ENCODE measurements around the gene SERPINB10. TPM values are rescaled to one million over a fixed set of nuclear protein-coding genes. Genes with fewer than 3 reads are reported as not detected.
"Not testable (repeated sequence)": the region's sequence is repeated elsewhere in the genome, so short reads cannot be mapped to it uniquely, and the experiment has no call there.

The SERPINB10 gene
- polyA plus RNA-seq, 2 donors: 0.06 to 0.46 TPM

DNA sequence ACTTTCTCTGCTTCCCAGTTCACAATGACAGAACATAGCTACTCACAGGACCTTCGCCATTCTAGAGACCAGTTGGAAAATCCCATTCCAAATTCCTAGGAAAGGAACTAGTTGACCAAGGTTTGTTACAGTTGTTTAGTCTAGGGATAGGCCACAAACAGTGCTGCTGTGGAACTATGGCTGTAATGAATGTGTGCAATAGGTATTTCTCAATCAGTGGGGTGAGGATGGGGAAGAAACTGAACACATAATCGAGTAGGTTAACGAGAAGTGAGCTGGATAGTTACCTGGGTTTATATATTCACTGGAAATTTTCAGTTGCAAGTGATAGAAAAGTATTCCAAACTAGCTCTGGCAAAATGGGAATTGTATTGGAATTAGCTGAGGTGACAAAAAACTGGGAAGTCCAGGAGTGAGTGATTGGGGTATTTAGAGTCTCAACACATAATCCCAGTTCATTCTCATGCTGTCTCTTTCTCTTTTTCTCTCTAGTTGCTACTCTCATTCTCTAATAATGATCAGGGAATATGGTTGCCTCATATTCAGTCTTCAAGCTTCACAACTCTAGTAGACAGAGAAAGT, 23.1 kb downstream of the SERPINB10 start:
- WGBS, 2 donors: 86 to 91% methylated on average over 3 of the region's 3 CpGs
- Histone ChIP-seq H3K27ac (ENCODE audit: low read depth in 2 of 2, low read length in 1 of 2) (no peak overlapping the region), H3K36me3 (ENCODE audit: control insufficient read depth in 2 of 2, insufficient read depth in 2 of 2, low read length in 1 of 2) (no peaks in the 10 kb centered on the region), H3K4me3 (ENCODE audit: low read depth in 1 of 2, low read length in 2 of 2) (no peak overlapping the region), H3K27me3 (ENCODE audit: control insufficient read depth in 1 of 2, insufficient read depth in 2 of 2, low read length in 2 of 2) (no peaks in the 10 kb centered on the region), H3K9me3 (ENCODE audit: control insufficient read depth in 2 of 2, insufficient read depth in 1 of 2, low read depth in 1 of 2, low read length in 1 of 2) (no peaks in the 10 kb centered on the region), H3K4me1 (ENCODE audit: control insufficient read depth in 2 of 2, insufficient read depth in 2 of 2, low read length in 1 of 2) (no peaks in the 10 kb centered on the region)

DNA sequence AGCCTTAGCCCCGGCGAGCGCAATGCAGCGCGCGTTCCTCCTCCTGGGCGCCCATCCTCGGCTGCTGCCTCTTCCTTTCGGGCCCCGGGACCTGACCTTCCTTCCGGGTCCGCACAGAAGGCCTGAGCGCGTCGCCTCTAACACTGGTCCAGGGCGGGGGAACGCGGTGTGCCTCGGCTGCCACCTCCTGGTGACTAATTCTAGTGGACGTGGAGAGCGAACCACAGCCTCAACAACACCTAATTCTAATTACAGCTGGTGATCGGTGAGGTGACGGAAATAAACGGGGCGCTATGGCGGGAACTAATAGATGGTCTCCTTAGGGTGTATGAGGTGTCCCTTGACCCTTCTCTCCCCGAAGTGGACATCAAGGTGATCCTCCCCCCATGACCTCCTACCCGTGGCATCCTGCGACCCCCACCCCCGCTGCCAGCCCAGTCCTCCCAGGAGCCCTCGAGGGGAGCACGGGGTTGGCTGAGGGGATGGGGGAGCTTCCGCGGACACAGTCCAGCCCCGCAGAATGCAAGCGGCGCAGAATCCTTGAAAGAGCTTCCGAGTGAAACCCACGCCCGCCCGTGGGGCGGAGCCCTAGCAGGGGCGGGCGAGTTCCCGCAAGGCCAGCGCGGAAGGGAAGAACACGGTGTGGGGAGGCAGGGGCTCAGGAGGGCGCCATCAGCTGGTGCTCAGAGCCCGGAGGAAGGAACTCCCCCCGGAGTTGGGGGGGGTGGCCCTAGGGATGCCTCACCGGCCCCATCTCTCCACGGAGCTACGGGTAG, 28.6 kb downstream of the SERPINB10 start:
- Histone ChIP-seq H3K9me3 (ENCODE audit: control insufficient read depth in 2 of 2, insufficient read depth in 1 of 2, low read depth in 1 of 2, low read length in 1 of 2) (no peaks in the 10 kb centered on the region), H3K27ac (ENCODE audit: low read depth in 2 of 2, low read length in 1 of 2) (peak overlapping the region in 1 of 2 donors; percentile 15), H3K27me3 (ENCODE audit: control insufficient read depth in 1 of 2, insufficient read depth in 2 of 2, low read length in 2 of 2) (no peaks in the 10 kb centered on the region), H3K36me3 (ENCODE audit: control insufficient read depth in 2 of 2, insufficient read depth in 2 of 2, low read length in 1 of 2) (no peaks in the 10 kb centered on the region), H3K4me3 (ENCODE audit: low read depth in 1 of 2, low read length in 2 of 2) (peak overlapping the region; percentile 51 to 65), H3K4me1 (ENCODE audit: control insufficient read depth in 2 of 2, insufficient read depth in 2 of 2, low read length in 1 of 2) (peaks cover 0 to 2% of the 10 kb centered on the region in 2 donors)
- WGBS, 2 donors: 1 to 2% methylated on average over 48 to 54 of the region's 54 CpGs

DNA sequence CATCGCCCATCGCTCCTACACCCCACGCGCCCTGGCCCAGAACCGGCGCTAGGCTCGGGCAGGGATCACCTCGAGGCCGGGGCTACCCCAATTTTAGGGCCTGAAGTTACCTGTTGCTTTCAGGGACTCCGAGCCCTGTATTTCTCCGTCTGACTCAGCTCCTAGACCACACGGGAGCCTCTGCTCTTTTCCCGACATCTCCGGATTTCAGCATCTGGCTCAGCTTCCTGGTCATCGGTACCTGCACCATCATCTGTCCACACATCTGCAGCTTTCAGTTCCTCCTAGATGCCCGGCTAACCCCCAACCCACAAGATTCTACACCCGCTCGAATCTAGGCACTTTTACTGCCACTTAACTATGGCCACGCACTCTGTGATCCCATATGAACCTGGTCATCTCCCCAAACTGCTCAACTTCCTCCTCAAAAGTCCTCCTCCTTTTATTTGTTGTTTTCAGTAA, 29.2 kb downstream of the SERPINB10 start:
- H3K9me3 ChIP-seq (ENCODE audit: control insufficient read depth in 2 of 2, insufficient read depth in 1 of 2, low read depth in 1 of 2, low read length in 1 of 2): no peaks in the 10 kb centered on the region
- no peaks in the 10 kb centered on the region for H3K36me3 ChIP-seq (ENCODE audit: control insufficient read depth in 2 of 2, insufficient read depth in 2 of 2, low read length in 1 of 2)
- H3K27ac ChIP-seq (ENCODE audit: low read depth in 2 of 2, low read length in 1 of 2): no peak overlapping the region
- H3K27me3 ChIP-seq (ENCODE audit: control insufficient read depth in 1 of 2, insufficient read depth in 2 of 2, low read length in 2 of 2): no peaks in the 10 kb centered on the region
- H3K4me1 ChIP-seq (ENCODE audit: control insufficient read depth in 2 of 2, insufficient read depth in 2 of 2, low read length in 1 of 2): peaks cover 0 to 2% of the 10 kb centered on the region in 2 donors
- 34 to 52% methylated on average over 19 of the region's 19 CpGs for WGBS, 2 donors
- H3K4me3 ChIP-seq (ENCODE audit: low read depth in 1 of 2, low read length in 2 of 2): peak overlapping the region; percentile 51 to 65

DNA sequence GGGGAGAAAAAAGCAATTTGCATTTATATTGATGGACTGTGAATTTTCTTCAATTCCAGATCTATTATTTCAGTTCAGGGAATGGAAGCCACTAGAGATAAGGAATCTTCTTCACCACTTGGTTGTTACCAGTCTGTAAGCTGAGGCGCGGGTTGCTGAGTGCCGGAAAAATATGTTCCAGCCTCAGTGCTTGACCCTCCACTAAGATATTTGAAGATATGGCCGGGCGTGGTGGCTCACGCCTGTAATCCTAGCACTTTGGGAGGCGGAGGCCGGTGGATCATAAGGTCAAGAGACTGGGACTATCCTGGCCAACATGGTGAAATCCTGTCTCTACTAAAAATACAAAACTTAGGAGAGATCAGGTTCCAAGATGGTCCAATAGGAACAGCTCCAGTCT, 32.2 kb downstream of the SERPINB10 start:
- Histone ChIP-seq H3K4me1 (ENCODE audit: control insufficient read depth in 2 of 2, insufficient read depth in 2 of 2, low read length in 1 of 2) (peaks cover 0 to 2% of the 10 kb centered on the region in 2 donors), H3K27ac (ENCODE audit: low read depth in 2 of 2, low read length in 1 of 2) (no peak overlapping the region), H3K27me3 (ENCODE audit: control insufficient read depth in 1 of 2, insufficient read depth in 2 of 2, low read length in 2 of 2) (no peaks in the 10 kb centered on the region), H3K9me3 (ENCODE audit: control insufficient read depth in 2 of 2, insufficient read depth in 1 of 2, low read depth in 1 of 2, low read length in 1 of 2) (no peaks in the 10 kb centered on the region), H3K36me3 (ENCODE audit: control insufficient read depth in 2 of 2, insufficient read depth in 2 of 2, low read length in 1 of 2) (no peaks in the 10 kb centered on the region), H3K4me3 (ENCODE audit: low read depth in 1 of 2, low read length in 2 of 2) (no peak overlapping the region)
- WGBS, 2 donors: 95 to 97% methylated on average over 8 of the region's 8 CpGs

DNA sequence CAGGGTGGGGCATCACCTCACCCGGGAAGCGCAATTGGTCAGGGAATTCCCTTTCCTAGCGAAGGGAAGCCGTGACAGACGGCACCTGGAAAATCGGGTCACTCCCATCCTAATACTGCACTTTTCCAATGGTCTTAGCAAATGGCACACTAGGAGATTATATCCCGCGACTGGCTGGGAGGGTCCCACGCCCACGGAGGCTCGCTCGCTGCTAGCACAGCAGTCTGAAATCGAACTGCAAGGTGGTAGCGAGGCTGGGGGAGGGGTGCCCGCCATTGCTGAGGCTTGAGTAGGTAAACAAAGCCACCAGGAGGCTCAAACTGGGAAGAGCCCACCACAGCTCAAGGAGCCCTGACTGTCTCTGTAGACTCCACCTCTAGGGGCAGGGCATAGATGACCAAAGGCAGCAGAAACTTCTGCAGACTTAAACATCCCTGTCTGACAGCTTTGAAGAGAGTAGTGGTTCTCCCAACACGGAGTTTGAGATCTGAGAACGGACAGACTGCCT, 32.8 kb downstream of the SERPINB10 start:
- 82 to 84% methylated on average over 17 of the region's 17 CpGs for WGBS, 2 donors
- not testable (repeated sequence) for H3K27ac ChIP-seq (ENCODE audit: low read depth in 2 of 2, low read length in 1 of 2); H3K36me3 ChIP-seq (ENCODE audit: control insufficient read depth in 2 of 2, insufficient read depth in 2 of 2, low read length in 1 of 2); H3K9me3 ChIP-seq (ENCODE audit: control insufficient read depth in 2 of 2, insufficient read depth in 1 of 2, low read depth in 1 of 2, low read length in 1 of 2); H3K4me1 ChIP-seq (ENCODE audit: control insufficient read depth in 2 of 2, insufficient read depth in 2 of 2, low read length in 1 of 2); H3K4me3 ChIP-seq (ENCODE audit: low read depth in 1 of 2, low read length in 2 of 2); H3K27me3 ChIP-seq (ENCODE audit: control insufficient read depth in 1 of 2, insufficient read depth in 2 of 2, low read length in 2 of 2)

DNA sequence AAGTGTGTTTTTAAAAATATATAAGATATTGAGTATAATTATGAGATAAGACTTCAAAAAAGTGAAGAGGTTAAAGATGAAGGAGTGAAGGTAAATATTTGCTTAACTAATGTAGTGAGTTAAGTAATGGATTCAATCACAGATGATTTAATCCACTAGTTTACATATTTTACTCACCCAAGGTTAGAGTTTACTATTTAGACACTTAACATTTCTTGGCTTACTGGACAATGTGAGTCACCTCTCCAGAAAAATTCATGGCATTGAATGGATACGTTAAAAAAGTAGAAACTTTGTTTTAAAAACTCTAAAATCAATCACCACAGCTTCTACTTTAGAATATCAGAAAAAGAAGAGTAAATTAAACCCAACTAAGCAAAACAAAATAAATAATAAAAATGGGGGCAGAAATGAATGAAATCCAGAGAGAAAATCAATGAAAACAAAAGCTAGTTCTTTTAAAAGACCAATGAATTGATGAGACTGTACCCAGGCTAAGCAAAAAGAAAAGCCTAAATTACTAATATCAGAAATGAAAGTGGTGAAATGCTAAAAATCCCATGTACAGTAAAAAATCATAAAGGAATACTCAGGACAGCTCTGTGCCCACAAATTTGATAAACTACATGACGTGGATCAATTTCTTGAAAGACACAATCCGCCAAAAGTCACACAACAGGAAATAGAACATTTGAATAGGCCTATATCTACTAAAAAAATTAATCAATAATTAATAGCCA, 39.5 kb downstream of the SERPINB10 start:
- no peaks in the 10 kb centered on the region for H3K27me3 ChIP-seq (ENCODE audit: control insufficient read depth in 1 of 2, insufficient read depth in 2 of 2, low read length in 2 of 2)
- H3K27ac ChIP-seq (ENCODE audit: low read depth in 2 of 2, low read length in 1 of 2): no peak overlapping the region
- H3K36me3 ChIP-seq (ENCODE audit: control insufficient read depth in 2 of 2, insufficient read depth in 2 of 2, low read length in 1 of 2): no peaks in the 10 kb centered on the region
- WGBS, 2 donors: 82 to 83% methylated on average over 3 of the region's 3 CpGs
- H3K9me3 ChIP-seq (ENCODE audit: control insufficient read depth in 2 of 2, insufficient read depth in 1 of 2, low read depth in 1 of 2, low read length in 1 of 2): no peaks in the 10 kb centered on the region
- H3K4me3 ChIP-seq (ENCODE audit: low read depth in 1 of 2, low read length in 2 of 2): no peak overlapping the region
- peaks cover 4% of the 10 kb centered on the region in 2 donors for H3K4me1 ChIP-seq (ENCODE audit: control insufficient read depth in 2 of 2, insufficient read depth in 2 of 2, low read length in 1 of 2)

DNA sequence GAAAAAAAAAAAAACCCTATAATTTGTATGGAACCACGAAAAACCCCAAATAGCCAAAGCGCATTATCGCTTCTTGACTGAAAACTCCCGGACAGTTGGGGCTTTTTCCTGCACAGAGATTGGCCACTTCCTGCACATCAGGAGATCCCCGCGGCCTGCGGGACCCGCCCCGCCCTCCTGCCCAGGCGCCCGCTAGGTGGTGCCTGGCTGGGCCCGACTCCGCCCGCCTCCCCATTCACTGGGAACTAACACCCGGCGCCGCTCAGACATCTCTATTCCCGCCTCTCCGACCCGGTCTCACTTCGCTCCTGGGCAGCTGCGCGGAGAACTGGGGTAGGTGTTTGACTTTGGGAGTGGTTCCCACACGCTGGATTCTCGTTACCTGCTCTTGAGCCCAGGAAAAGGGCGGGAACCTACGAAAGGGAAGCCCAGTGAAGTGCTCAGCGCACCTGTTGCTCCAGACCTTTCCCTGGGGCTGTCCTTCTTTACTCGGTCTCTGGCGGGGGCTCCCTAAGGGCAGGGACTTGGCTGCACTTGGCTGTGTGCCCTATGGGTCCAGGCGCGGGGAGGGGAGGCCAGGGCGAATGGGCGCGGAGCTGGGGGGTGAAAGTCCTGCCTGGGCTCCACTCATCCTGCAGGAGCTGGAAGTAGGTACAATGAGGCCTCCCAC, 41.4 kb downstream of the SERPINB10 start, which contains the start of gene HMSD:
TSS of gene HMSD (plus strand) at position 234 of the 670 bp plus-strand sequence. CDS start 4,155 bp downstream, outside the sequence.
- 10 to 16% methylated on average over 34 to 35 of the region's 35 CpGs for WGBS, 2 donors
- Histone ChIP-seq H3K4me3 (ENCODE audit: low read depth in 1 of 2, low read length in 2 of 2) (peak within 1 kb of the TSS; percentile 33 to 41), H3K4me1 (ENCODE audit: control insufficient read depth in 2 of 2, insufficient read depth in 2 of 2, low read length in 1 of 2) (peaks cover 4% of the 10 kb centered on the region in 2 donors), H3K27ac (ENCODE audit: low read depth in 2 of 2, low read length in 1 of 2) (peak within 1 kb of the TSS; percentile 33 to 36), H3K36me3 (ENCODE audit: control insufficient read depth in 2 of 2, insufficient read depth in 2 of 2, low read length in 1 of 2) (no peaks in the 10 kb centered on the region), H3K9me3 (ENCODE audit: control insufficient read depth in 2 of 2, insufficient read depth in 1 of 2, low read depth in 1 of 2, low read length in 1 of 2) (no peaks in the 10 kb centered on the region), H3K27me3 (ENCODE audit: control insufficient read depth in 1 of 2, insufficient read depth in 2 of 2, low read length in 2 of 2) (no peaks in the 10 kb centered on the region)

DNA sequence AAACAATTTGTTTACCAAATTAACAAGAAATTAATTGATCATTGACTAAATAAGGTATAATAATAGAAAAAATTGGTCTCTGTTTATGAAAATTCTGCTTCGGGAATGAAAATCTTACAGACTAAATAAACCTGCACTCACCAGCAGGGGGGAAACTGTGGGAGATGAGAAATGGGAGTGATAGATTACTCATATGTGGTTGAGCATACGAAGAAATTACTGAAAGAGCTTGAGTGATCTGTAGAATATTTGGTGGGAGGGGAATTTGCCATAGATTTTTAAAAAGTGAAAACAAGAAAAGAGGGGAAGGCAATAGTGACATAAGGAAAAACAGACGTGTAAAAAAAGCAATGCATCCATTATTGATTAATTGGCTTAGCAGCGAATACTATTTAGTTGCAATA, 43.5 kb downstream of the SERPINB10 start:
- no peaks in the 10 kb centered on the region for H3K27me3 ChIP-seq (ENCODE audit: control insufficient read depth in 1 of 2, insufficient read depth in 2 of 2, low read length in 2 of 2)
- peaks cover 4% of the 10 kb centered on the region in 2 donors for H3K4me1 ChIP-seq (ENCODE audit: control insufficient read depth in 2 of 2, insufficient read depth in 2 of 2, low read length in 1 of 2)
- no peak overlapping the region for H3K4me3 ChIP-seq (ENCODE audit: low read depth in 1 of 2, low read length in 2 of 2)
- 70 to 71% methylated on average over 4 of the region's 4 CpGs for WGBS, 2 donors
- no peaks in the 10 kb centered on the region for H3K36me3 ChIP-seq (ENCODE audit: control insufficient read depth in 2 of 2, insufficient read depth in 2 of 2, low read length in 1 of 2)
- no peaks in the 10 kb centered on the region for H3K9me3 ChIP-seq (ENCODE audit: control insufficient read depth in 2 of 2, insufficient read depth in 1 of 2, low read depth in 1 of 2, low read length in 1 of 2)
- no peak overlapping the region for H3K27ac ChIP-seq (ENCODE audit: low read depth in 2 of 2, low read length in 1 of 2)

DNA sequence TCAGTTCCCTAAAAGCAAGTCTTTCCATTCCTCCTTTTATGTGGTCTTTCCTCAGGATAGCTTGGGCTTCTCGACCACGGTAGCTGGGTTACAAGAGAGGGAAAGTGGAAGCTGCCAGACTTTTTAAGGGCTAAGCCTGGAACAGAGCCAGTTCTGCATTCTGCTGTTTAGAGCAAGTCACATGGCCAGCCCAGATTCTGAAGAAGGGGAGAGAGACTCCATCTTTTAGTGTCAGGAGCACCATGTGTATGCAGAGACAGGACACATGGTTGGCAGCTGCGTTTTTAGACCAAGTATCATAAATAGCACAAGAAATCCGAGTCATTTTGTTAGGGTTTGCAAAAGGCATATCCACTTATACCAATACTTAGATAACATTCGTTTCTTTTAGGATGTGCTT, 46.1 kb downstream of the SERPINB10 start:
- Histone ChIP-seq H3K27ac (ENCODE audit: low read depth in 2 of 2, low read length in 1 of 2) (no peak overlapping the region), H3K4me1 (ENCODE audit: control insufficient read depth in 2 of 2, insufficient read depth in 2 of 2, low read length in 1 of 2) (peaks cover 4% of the 10 kb centered on the region in 2 donors), H3K36me3 (ENCODE audit: control insufficient read depth in 2 of 2, insufficient read depth in 2 of 2, low read length in 1 of 2) (no peaks in the 10 kb centered on the region), H3K27me3 (ENCODE audit: control insufficient read depth in 1 of 2, insufficient read depth in 2 of 2, low read length in 2 of 2) (no peaks in the 10 kb centered on the region), H3K9me3 (ENCODE audit: control insufficient read depth in 2 of 2, insufficient read depth in 1 of 2, low read depth in 1 of 2, low read length in 1 of 2) (no peaks in the 10 kb centered on the region), H3K4me3 (ENCODE audit: low read depth in 1 of 2, low read length in 2 of 2) (no peak overlapping the region)
- WGBS, 2 donors: 58 to 64% methylated on average over 5 of the region's 5 CpGs
